ENCODE data around the gene TENM3.

DNA sequence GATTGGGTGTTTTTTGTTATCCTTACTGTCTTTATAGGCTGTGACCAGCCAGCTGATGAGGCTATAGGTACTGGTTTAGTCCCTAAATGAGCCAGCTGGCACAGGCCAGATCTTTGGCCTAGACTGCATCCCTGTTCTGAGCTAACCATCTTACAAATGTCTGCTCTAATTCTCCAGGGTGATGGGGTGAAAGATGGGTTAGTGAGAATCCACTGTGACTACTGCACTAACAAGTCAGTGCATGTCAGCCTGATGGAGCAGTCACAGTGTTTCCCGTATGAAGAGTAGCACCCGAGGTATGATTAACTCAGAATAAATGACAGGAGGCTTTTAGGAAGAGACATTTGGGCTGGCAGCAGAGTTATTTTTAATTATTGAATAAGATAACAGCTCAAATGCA is 493.0 kb downstream of the TENM3 start:
- TF ChIP-seq, protein P1, sequence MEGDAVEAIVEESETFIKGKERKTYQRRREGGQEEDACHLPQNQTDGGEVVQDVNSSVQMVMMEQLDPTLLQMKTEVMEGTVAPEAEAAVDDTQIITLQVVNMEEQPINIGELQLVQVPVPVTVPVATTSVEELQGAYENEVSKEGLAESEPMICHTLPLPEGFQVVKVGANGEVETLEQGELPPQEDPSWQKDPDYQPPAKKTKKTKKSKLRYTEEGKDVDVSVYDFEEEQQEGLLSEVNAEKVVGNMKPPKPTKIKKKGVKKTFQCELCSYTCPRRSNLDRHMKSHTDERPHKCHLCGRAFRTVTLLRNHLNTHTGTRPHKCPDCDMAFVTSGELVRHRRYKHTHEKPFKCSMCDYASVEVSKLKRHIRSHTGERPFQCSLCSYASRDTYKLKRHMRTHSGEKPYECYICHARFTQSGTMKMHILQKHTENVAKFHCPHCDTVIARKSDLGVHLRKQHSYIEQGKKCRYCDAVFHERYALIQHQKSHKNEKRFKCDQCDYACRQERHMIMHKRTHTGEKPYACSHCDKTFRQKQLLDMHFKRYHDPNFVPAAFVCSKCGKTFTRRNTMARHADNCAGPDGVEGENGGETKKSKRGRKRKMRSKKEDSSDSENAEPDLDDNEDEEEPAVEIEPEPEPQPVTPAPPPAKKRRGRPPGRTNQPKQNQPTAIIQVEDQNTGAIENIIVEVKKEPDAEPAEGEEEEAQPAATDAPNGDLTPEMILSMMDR (conservative IDR thresholded peaks at IDR 0.05): no peak
- no peak for TF ChIP-seq ZFX (IDR thresholded peaks at IDR 0.05)

Data from C4-2B (cell line).